CD14-positive monocyte (primary cell): ENCODE data around the gene BCL7C. TPM values are rescaled to one million over a fixed set of nuclear protein-coding genes. Genes with fewer than 3 reads are reported as not detected.

Experiments used
- DNase-seq, 3 donors: peaks; one replicate each; pipeline ENCODE4 v3.0.0-alpha.2; 2011 to 2022
- H2AFZ ChIP-seq: 2 replicates; pipeline ENCODE4 v1.6.0; 2012; ENCODE audit warnings: mild to moderate bottlenecking, low read depth, low read length, inconsistent platforms; ENCODE audit not compliant: insufficient read depth, poor library complexity, severe bottlenecking
- H3K27ac ChIP-seq, 2 donors: 1 replicate in 1 of 2; 2 replicates in 1 of 2; pipeline ENCODE4 v1.5.1; 2012 to 2013; ENCODE audit warnings: low read length in 2 of 2, control low read depth in 1 of 2, inconsistent platforms in 1 of 2, low read depth in 1 of 2, mild to moderate bottlenecking in 1 of 2
- H3K27me3 ChIP-seq, 2 donors: one replicate each; pipeline versions ENCODE4 v1.6.0 to v1.6.1; 2011 to 2013; ENCODE audit warnings: low read length in 2 of 2; ENCODE audit not compliant: control insufficient read depth in 2 of 2, insufficient read depth in 2 of 2
- H3K36me3 ChIP-seq, 2 donors: replicated peaks in 1 of 2; 1 replicate in 1 of 2; 2 replicates in 1 of 2; pipeline versions ENCODE4 v1.5.1 to v1.6.1; 2012 to 2013; ENCODE audit warnings: low read length in 2 of 2, control low read depth in 1 of 2, inconsistent platforms in 1 of 2, mild to moderate bottlenecking in 1 of 2; ENCODE audit not compliant: insufficient read depth in 2 of 2, control insufficient read depth in 1 of 2
- H3K4me1 ChIP-seq, 2 donors: 1 replicate in 1 of 2; 2 replicates in 1 of 2; pipeline versions ENCODE4 v1.5.1 to v1.6.1; 2012 to 2013; ENCODE audit warnings: low read length in 2 of 2, control low read depth in 1 of 2, inconsistent platforms in 1 of 2, mild to moderate bottlenecking in 1 of 2, moderate library complexity in 1 of 2; ENCODE audit not compliant: insufficient read depth in 2 of 2, control insufficient read depth in 1 of 2
- H3K4me2 ChIP-seq: replicated peaks from 2 replicates; pipeline ENCODE3; 2012; ENCODE audit warnings: low read length, moderate library complexity, mild to moderate bottlenecking; ENCODE audit not compliant: poor library complexity, severe bottlenecking; ENCODE audit errors: extremely low read depth
- H3K4me3 ChIP-seq, 3 experiments: fragments of 200-600 bp in 1 of 3; sonication (generic) in 1 of 3; replicated peaks in 1 of 3; 1 replicate in 2 of 3; 2 replicates in 1 of 3; pipeline ENCODE4 v1.5.1; 2011 to 2013; ENCODE audit warnings: low read length in 3 of 3, mild to moderate bottlenecking in 3 of 3, control low read depth in 2 of 3, low read depth in 2 of 3, inconsistent platforms in 1 of 3, moderate library complexity in 1 of 3
- H3K79me2 ChIP-seq: 2 replicates; pipeline ENCODE4 v1.6.0; 2012; ENCODE audit warnings: mild to moderate bottlenecking, control low read depth, inconsistent platforms, low read length, moderate library complexity; ENCODE audit not compliant: insufficient read depth
- H3K9ac ChIP-seq: 2 replicates; pipeline ENCODE4 v1.6.0; 2017; ENCODE audit warnings: low read length, mild to moderate bottlenecking; ENCODE audit not compliant: insufficient read depth, poor library complexity, severe bottlenecking
- H3K9me3 ChIP-seq, 2 donors: replicated peaks in 1 of 2; 1 replicate in 1 of 2; 2 replicates in 1 of 2; pipeline versions ENCODE4 v1.5.1 to v1.6.1; 2012 to 2013; ENCODE audit warnings: low read length in 2 of 2, control low read depth in 1 of 2; ENCODE audit not compliant: control insufficient read depth in 1 of 2, insufficient read depth in 1 of 2
- H4K20me1 ChIP-seq: 2 replicates; pipeline ENCODE4 v1.6.0; 2012; ENCODE audit warnings: mild to moderate bottlenecking, low read length, control low read depth, moderate library complexity; ENCODE audit not compliant: insufficient read depth
- H3K27ac Mint-ChIP-seq, 7 donors: one replicate each; pipeline ENCODE4 v1.8.0; 2020; ENCODE audit warnings: mild to moderate bottlenecking in 7 of 7, mixed read lengths in 7 of 7, moderate library complexity in 6 of 7, inconsistent platforms in 2 of 7
- H3K27me3 Mint-ChIP-seq, 3 donors: one replicate each; pipeline ENCODE4 v1.8.0; 2021 to 2022; ENCODE audit warnings: low read depth in 3 of 3, mild to moderate bottlenecking in 3 of 3, mixed read lengths in 3 of 3, moderate library complexity in 3 of 3, inconsistent platforms in 1 of 3
- H3K36me3 Mint-ChIP-seq, 2 donors: one replicate each; pipeline ENCODE4 v1.8.0; 2020; ENCODE audit warnings: mixed read lengths in 2 of 2, inconsistent platforms in 1 of 2, mild to moderate bottlenecking in 1 of 2
- H3K4me1 Mint-ChIP-seq: one replicate; pipeline ENCODE4 v1.8.0; 2020; ENCODE audit warnings: mild to moderate bottlenecking, mixed read lengths
- H3K4me3 Mint-ChIP-seq, 2 donors: one replicate each; pipeline ENCODE4 v1.8.0; 2020; ENCODE audit warnings: mild to moderate bottlenecking in 2 of 2, mixed read lengths in 2 of 2, moderate library complexity in 1 of 2
- H3K9me3 Mint-ChIP-seq, 7 donors: one replicate each; pipeline ENCODE4 v1.8.0; 2020 to 2022; ENCODE audit warnings: mixed read lengths in 7 of 7, mild to moderate bottlenecking in 6 of 7, moderate library complexity in 6 of 7, inconsistent platforms in 2 of 7
- WGBS: methylation state at CpG from one replicate; pipeline ENCODE4 v1.1.5; 2013; ENCODE audit warnings: missing lambda C conversion rate; ENCODE audit not compliant: insufficient coverage; 5-methylcytosine and 5-hydroxymethylcytosine counted together
- intact Hi-C, 2 donors: fragments of 100-400 bp; cut with micrococcal nuclease; formaldehyde crosslinking; loops; one replicate each; pipeline versions ENCODE4 v1.15.0 to v1.15.1; 2023
- polyA plus RNA-seq, 3 donors: library from polyadenylated mRNA; depleted of rRNA in 1 of 3; unstranded in 2 of 3; stranded (reverse) in 1 of 3; fragments of 300-500 nt in 2 of 3; fragments of >200 nt in 1 of 3; fragmentation: Illumina TruSeq in 2 of 3; gene quantifications; 1 replicate in 2 of 3; 2 replicates in 1 of 3; pipeline ENCODE4 v1.2.3, GENCODE V29; 2012 to 2021
- TF ChIP-seq, protein P1 (sequence below): fragments of 200-600 bp; IDR thresholded peaks from one replicate; pipeline ENCODE4 v1.8.0; 2022; ENCODE audit warnings: antibody characterized with exemption, mild to moderate bottlenecking

The BCL7C gene
- polyA plus RNA-seq, 3 donors: 11.4 to 19.1 (median 17.4) TPM

DNA sequence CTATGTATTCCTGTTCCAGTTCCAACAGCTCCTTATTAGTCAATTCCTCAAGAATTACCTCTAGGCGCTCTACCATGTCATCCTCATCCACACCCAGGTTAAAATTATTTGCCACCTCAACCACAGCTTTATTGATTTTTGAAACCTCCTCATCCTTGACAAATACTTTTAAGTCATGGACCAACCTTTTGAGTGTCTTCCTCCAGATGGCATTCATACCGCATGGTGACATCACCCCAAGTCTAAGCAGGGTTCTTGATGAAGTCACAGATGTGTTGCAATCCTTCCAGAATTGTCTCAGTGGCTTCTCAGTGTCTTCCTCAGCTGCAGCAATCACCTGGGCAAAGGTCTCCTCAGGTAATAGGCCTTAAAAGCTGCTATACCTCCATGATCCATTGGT is 40.1 kb downstream of the BCL7C start:
- TF ChIP-seq, protein P1, sequence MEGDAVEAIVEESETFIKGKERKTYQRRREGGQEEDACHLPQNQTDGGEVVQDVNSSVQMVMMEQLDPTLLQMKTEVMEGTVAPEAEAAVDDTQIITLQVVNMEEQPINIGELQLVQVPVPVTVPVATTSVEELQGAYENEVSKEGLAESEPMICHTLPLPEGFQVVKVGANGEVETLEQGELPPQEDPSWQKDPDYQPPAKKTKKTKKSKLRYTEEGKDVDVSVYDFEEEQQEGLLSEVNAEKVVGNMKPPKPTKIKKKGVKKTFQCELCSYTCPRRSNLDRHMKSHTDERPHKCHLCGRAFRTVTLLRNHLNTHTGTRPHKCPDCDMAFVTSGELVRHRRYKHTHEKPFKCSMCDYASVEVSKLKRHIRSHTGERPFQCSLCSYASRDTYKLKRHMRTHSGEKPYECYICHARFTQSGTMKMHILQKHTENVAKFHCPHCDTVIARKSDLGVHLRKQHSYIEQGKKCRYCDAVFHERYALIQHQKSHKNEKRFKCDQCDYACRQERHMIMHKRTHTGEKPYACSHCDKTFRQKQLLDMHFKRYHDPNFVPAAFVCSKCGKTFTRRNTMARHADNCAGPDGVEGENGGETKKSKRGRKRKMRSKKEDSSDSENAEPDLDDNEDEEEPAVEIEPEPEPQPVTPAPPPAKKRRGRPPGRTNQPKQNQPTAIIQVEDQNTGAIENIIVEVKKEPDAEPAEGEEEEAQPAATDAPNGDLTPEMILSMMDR: no peak
- no peak overlapping the region for H3K4me3 ChIP-seq
- intact Hi-C loops: no loop called here
- no peaks in the 10 kb centered on the region for H3K4me1 Mint-ChIP-seq
- no peak overlapping the region for H3K27ac ChIP-seq
- H3K9me3 Mint-ChIP-seq: peaks cover 0 to 3% (median 0%) of the 10 kb centered on the region in 7 donors
- H3K27ac Mint-ChIP-seq: no peak overlapping the region
- no peaks in the 10 kb centered on the region for H3K9me3 ChIP-seq
- peaks cover 0 to 2% (median 0%) of the 10 kb centered on the region in 3 donors for H3K27me3 Mint-ChIP-seq
- no peak overlapping the region for H2AFZ ChIP-seq
- no peaks in the 10 kb centered on the region for H3K36me3 ChIP-seq
- no peaks in the 10 kb centered on the region for H3K27me3 ChIP-seq
- H3K4me2 ChIP-seq: no peak overlapping the region
- no peak overlapping the region for H3K4me3 Mint-ChIP-seq
- peak in 1 of 3 donors; percentile 21 for DNase-seq
- peaks cover 8 to 11% of the 10 kb centered on the region in 2 donors for H3K36me3 Mint-ChIP-seq
- no peak overlapping the region for H3K9ac ChIP-seq
- WGBS: 100% methylated on average over 2 of the region's 2 CpGs
- H4K20me1 ChIP-seq: no peaks in the 10 kb centered on the region
- no peaks in the 10 kb centered on the region for H3K4me1 ChIP-seq
- H3K79me2 ChIP-seq: no peaks in the 10 kb centered on the region

DNA sequence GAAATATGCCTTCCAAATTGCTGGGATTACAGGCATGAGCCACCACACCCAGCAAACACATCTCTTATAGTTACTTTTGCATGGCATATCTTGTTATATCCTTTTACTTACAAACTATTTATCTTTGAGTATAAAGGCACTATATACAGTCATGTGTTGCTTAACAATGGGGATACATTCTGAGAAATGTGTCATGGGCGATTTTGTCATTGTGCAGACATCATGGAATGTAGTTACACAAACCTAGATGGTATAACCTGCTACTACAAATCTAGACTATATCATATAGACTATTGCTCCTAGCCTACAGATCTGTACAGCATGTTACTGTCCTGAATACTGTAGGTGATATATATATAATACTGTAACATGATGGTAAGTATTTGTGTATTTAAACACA is 43.6 kb downstream of the BCL7C start:
- no peaks in the 10 kb centered on the region for H3K27me3 ChIP-seq

More for the DNA sequence above, 43.6 kb downstream of the BCL7C start:
- intact Hi-C loops: no loop called here
- Mint-ChIP-seq H3K36me3 (peaks cover 8 to 11% of the 10 kb centered on the region in 2 donors), H3K4me3 (no peak overlapping the region), H3K27ac (no peak overlapping the region), H3K9me3 (peaks cover 0 to 3% (median 0%) of the 10 kb centered on the region in 7 donors), H3K4me1 (peaks cover 2% of the 10 kb centered on the region), H3K27me3 (peaks cover 0 to 2% (median 0%) of the 10 kb centered on the region in 3 donors)
- H3K27ac ChIP-seq: no peak overlapping the region
- no peaks in the 10 kb centered on the region for H3K36me3 ChIP-seq
- no CpG with 5 or more reads among the region's 1 CpG for WGBS
- H3K4me3 ChIP-seq: no peak overlapping the region
- H3K9ac ChIP-seq: no peak overlapping the region
- H2AFZ ChIP-seq: no peak overlapping the region
- H3K9me3 ChIP-seq: no peaks in the 10 kb centered on the region
- H3K4me1 ChIP-seq: peaks cover 1 to 2% of the 10 kb centered on the region in 2 donors
- DNase-seq: no peak
- H4K20me1 ChIP-seq: no peaks in the 10 kb centered on the region
- no peaks in the 10 kb centered on the region for H3K79me2 ChIP-seq
- TF ChIP-seq, protein P1: no peak
- no peak overlapping the region for H3K4me2 ChIP-seq
